CD4-positive, alpha-beta memory T cell (primary cell): ENCODE data around the gene COMMD2. TPM values are rescaled to one million over a fixed set of nuclear protein-coding genes. Genes with fewer than 3 reads are reported as not detected.

Experiments used
- CTCF ChIA-PET: fragments of 350-600 bp; sonication (Branson Sonifier 250); formaldehyde crosslinking; loops from one replicate; lab custom pipeline; 2021; ENCODE audit warnings: inconsistent platforms; ENCODE audit not compliant: partially characterized antibody; lab: Charles Lee
- POLR2A ChIA-PET: fragments of 350-600 bp; sonication (Branson Sonifier 250); formaldehyde crosslinking; loops from one replicate; lab custom pipeline; 2021; ENCODE audit not compliant: partially characterized antibody; lab: Charles Lee
- DNase-seq, 5 donors: peaks; one replicate each; pipeline versions ENCODE4 v3.0.0 to v3.0.0-alpha.2; 2020 to 2022; ENCODE audit warnings: mixed read lengths in 1 of 5
- H3K27ac ChIP-seq: one replicate; pipeline ENCODE4 v1.7.0; 2013; ENCODE audit warnings: low read depth, low read length
- H3K27me3 ChIP-seq: 2 replicates; pipeline ENCODE4 v1.7.0; 2013; ENCODE audit warnings: mild to moderate bottlenecking, low read length, moderate library complexity; ENCODE audit not compliant: insufficient read depth
- H3K36me3 ChIP-seq: 2 replicates; pipeline ENCODE4 v1.7.0; 2013; ENCODE audit warnings: mild to moderate bottlenecking, low read length, moderate library complexity; ENCODE audit not compliant: insufficient read depth
- H3K4me1 ChIP-seq: 2 replicates; pipeline ENCODE4 v1.7.0; 2013; ENCODE audit warnings: mild to moderate bottlenecking, low read length, moderate library complexity; ENCODE audit not compliant: insufficient read depth
- H3K4me3 ChIP-seq, 2 donors: one replicate each; pipeline ENCODE4 v1.7.0; 2013; ENCODE audit warnings: low read length in 2 of 2, mild to moderate bottlenecking in 1 of 2
- H3K9me3 ChIP-seq, 2 donors: one replicate each; pipeline ENCODE4 v1.7.0; 2013; ENCODE audit warnings: low read length in 2 of 2, control low read depth in 1 of 2; ENCODE audit not compliant: control insufficient read depth in 1 of 2
- H3K27ac Mint-ChIP-seq, 7 donors: one replicate each; pipeline ENCODE4 v1.8.0; 2020 to 2021; ENCODE audit warnings: mixed read lengths in 7 of 7, mild to moderate bottlenecking in 6 of 7, inconsistent platforms in 3 of 7, moderate library complexity in 3 of 7
- H3K27me3 Mint-ChIP-seq, 2 donors: one replicate each; pipeline ENCODE4 v1.8.0; 2020 to 2021; ENCODE audit warnings: mixed read lengths in 2 of 2
- H3K36me3 Mint-ChIP-seq, 2 donors: one replicate each; pipeline ENCODE4 v1.8.0; 2020 to 2021; ENCODE audit warnings: mixed read lengths in 2 of 2, inconsistent platforms in 1 of 2, mild to moderate bottlenecking in 1 of 2
- H3K4me1 Mint-ChIP-seq, 4 donors: one replicate each; pipeline ENCODE4 v1.8.0; 2020 to 2021; ENCODE audit warnings: mixed read lengths in 4 of 4, mild to moderate bottlenecking in 1 of 4
- H3K4me3 Mint-ChIP-seq, 8 donors: one replicate each; pipeline ENCODE4 v1.8.0; 2020 to 2021; ENCODE audit warnings: mixed read lengths in 8 of 8, mild to moderate bottlenecking in 7 of 8, moderate library complexity in 6 of 8, inconsistent platforms in 3 of 8
- H3K9me3 Mint-ChIP-seq, 8 donors: one replicate each; pipeline ENCODE4 v1.8.0; 2020 to 2021; ENCODE audit warnings: mixed read lengths in 8 of 8, mild to moderate bottlenecking in 5 of 8, inconsistent platforms in 3 of 8, moderate library complexity in 1 of 8
- intact Hi-C: fragments of 100-400 bp; cut with micrococcal nuclease; formaldehyde crosslinking; loops from one replicate; pipeline ENCODE4 v1.15.1; 2023
- polyA plus RNA-seq, 2 donors: library from polyadenylated mRNA; unstranded; fragments of 300-500 nt; fragmentation: Illumina TruSeq; gene quantifications; one replicate each; pipeline ENCODE4 v1.2.3, GENCODE V29; 2021
- total RNA-seq, 2 experiments: library from RNA; stranded (reverse); gene quantifications; one replicate each; pipeline ENCODE4 v1.2.3, GENCODE V29; 2021

The COMMD2 gene
- total and polyA plus RNA-seq, 4 experiments from 2014 or later, result 38.0 to 60.0 (median 50.1) TPM

GRCh38 chr3:149706905-149707304 lies 45.4 kb downstream of the COMMD2 start:
- Mint-ChIP-seq H3K27me3 (no peaks in the 10 kb centered on the region), H3K4me1 (peaks cover 2 to 3% (median 3%) of the 10 kb centered on the region in 4 donors), H3K36me3 (no peaks in the 10 kb centered on the region), H3K4me3 (no peak overlapping the region), H3K9me3 (peaks cover 0 to 2% (median 0%) of the 10 kb centered on the region in 8 donors), H3K27ac (no peak overlapping the region)
- Histone ChIP-seq H3K9me3 (no peaks in the 10 kb centered on the region), H3K4me3 (no peak overlapping the region), H3K27me3 (no peaks in the 10 kb centered on the region), H3K27ac (no peak overlapping the region), H3K36me3 (no peaks in the 10 kb centered on the region), H3K4me1 (no peaks in the 10 kb centered on the region)
- no peak for DNase-seq
- ChIA-PET CTCF (no interaction called here), POLR2A (no interaction called here)
- intact Hi-C loops, result no loop called here

GRCh38 chr3:149705416-149705815 lies 46.9 kb downstream of the COMMD2 start:
- Histone ChIP-seq H3K4me1 (peaks cover 7% of the 10 kb centered on the region), H3K4me3 (no peak overlapping the region), H3K9me3 (no peaks in the 10 kb centered on the region), H3K36me3 (no peaks in the 10 kb centered on the region), H3K27me3 (no peaks in the 10 kb centered on the region), H3K27ac (no peak overlapping the region)
- peaks cover 6 to 15% (median 9%) of the 10 kb centered on the region in 4 donors for H3K4me1 Mint-ChIP-seq
- peak overlapping the region in 1 of 7 donors; percentile 5 for H3K27ac Mint-ChIP-seq
- peaks cover 0 to 2% (median 0%) of the 10 kb centered on the region in 8 donors for H3K9me3 Mint-ChIP-seq
- intact Hi-C loops, result no loop called here
- H3K4me3 Mint-ChIP-seq, result no peak overlapping the region
- no peak for DNase-seq
- H3K27me3 Mint-ChIP-seq, result no peaks in the 10 kb centered on the region
- CTCF ChIA-PET, result no interaction called here
- POLR2A ChIA-PET, result no interaction called here
- H3K36me3 Mint-ChIP-seq, result no peaks in the 10 kb centered on the region

DNA sequence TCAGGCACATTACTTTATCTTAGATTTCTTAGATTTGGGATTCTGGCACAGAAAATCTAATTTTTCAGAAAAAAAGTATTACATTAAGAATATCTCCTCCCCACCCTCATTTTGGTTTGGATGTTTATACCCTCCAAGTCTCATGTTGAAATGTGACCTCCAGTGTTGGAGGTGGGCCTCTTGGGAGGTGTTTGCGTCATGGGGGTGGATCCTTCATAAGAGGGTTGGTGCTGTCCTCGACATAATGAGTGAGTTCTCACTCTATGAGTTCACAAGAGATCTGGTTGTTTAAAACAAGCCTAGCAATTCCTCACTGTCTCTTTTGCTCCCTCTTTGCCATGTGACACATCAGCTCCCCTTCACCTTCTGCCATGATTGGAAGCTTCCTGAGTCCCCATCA lies 48.8 kb downstream of the COMMD2 start:
- Mint-ChIP-seq H3K27me3 (no peaks in the 10 kb centered on the region), H3K36me3 (no peaks in the 10 kb centered on the region), H3K9me3 (peaks cover 2 to 13% (median 8%) of the 10 kb centered on the region in 8 donors), H3K4me3 (peak overlapping the region in 1 of 8 donors; percentile 17), H3K27ac (no peak overlapping the region), H3K4me1 (peaks cover 6 to 15% (median 9%) of the 10 kb centered on the region in 4 donors)
- ChIA-PET CTCF (interaction anchor here (1.5 to 1.7 kb wide), 2 partner anchors 49 to 208 kb away, joined by 3 to 4 read pairs; no protein-coding TSS in a partner anchor), POLR2A (no interaction called here)
- no peaks in the 10 kb centered on the region for H3K36me3 ChIP-seq
- no peak overlapping the region for H3K27ac ChIP-seq
- H3K27me3 ChIP-seq, result no peaks in the 10 kb centered on the region
- peaks cover 7% of the 10 kb centered on the region for H3K4me1 ChIP-seq
- no peak overlapping the region for H3K4me3 ChIP-seq
- intact Hi-C loops, result no loop called here
- no peak for DNase-seq
- H3K9me3 ChIP-seq, result peaks cover 0 to 5% of the 10 kb centered on the region in 2 donors

GRCh38 chr3:149702691-149703441 lies 49.4 kb downstream of the COMMD2 start:
- DNase-seq, result no peak
- Mint-ChIP-seq H3K27me3 (no peaks in the 10 kb centered on the region), H3K4me3 (peak overlapping the region in 1 of 8 donors; percentile 35), H3K27ac (peak overlapping the region in 2 of 7 donors; percentile 25 to 66), H3K36me3 (no peaks in the 10 kb centered on the region), H3K4me1 (peaks cover 6 to 15% (median 9%) of the 10 kb centered on the region in 4 donors), H3K9me3 (peaks cover 0 to 19% (median 10%) of the 10 kb centered on the region in 8 donors)
- peaks cover 7% of the 10 kb centered on the region for H3K4me1 ChIP-seq
- peaks cover 0 to 5% of the 10 kb centered on the region in 2 donors for H3K9me3 ChIP-seq
- POLR2A ChIA-PET, result no interaction called here
- H3K36me3 ChIP-seq, result no peaks in the 10 kb centered on the region
- intact Hi-C loops, result no loop called here
- H3K27ac ChIP-seq, result no peak overlapping the region
- H3K27me3 ChIP-seq, result no peaks in the 10 kb centered on the region
- H3K4me3 ChIP-seq, result no peak overlapping the region
- CTCF ChIA-PET, result interaction anchor here (1.5 to 1.7 kb wide), 2 partner anchors 50 to 207 kb away, joined by 3 to 4 read pairs; no protein-coding TSS in a partner anchor

DNA sequence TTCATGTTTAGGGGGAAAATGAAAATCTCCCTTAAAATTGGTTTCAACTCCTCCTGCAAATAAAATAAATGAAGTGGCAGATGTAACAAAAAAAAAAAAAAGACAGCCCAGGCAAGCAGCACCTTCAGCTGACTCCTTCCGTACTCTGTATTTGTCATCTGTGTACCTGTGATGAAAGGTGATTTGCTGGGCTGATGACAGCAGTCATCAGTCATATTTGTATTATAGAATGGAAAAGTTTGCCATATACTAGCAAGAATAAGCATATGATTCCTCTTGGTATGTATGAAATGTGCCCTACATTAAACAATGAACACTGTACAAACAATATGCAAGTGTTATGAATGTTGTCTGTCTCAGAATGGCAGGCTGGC lies 50.3 kb downstream of the COMMD2 start:
- intact Hi-C loops, result no loop called here
- Mint-ChIP-seq H3K36me3 (no peaks in the 10 kb centered on the region), H3K4me1 (peaks cover 6 to 15% (median 9%) of the 10 kb centered on the region in 4 donors), H3K27ac (peak overlapping the region; percentile 0 to 90 (median 84)), H3K9me3 (peaks cover 0 to 24% (median 14%) of the 10 kb centered on the region in 8 donors), H3K4me3 (peak overlapping the region; percentile 84 to 93 (median 87)), H3K27me3 (no peaks in the 10 kb centered on the region)
- POLR2A ChIA-PET, result no interaction called here
- Histone ChIP-seq H3K27me3 (no peaks in the 10 kb centered on the region), H3K9me3 (peaks cover 0 to 5% of the 10 kb centered on the region in 2 donors), H3K4me3 (peak overlapping the region in 1 of 2 donors; percentile 43), H3K4me1 (peaks cover 7% of the 10 kb centered on the region), H3K36me3 (no peaks in the 10 kb centered on the region), H3K27ac (peak overlapping the region; percentile 15)
- DNase-seq, result peak in 1 of 5 donors; percentile 5
- CTCF ChIA-PET, result no interaction called here

DNA sequence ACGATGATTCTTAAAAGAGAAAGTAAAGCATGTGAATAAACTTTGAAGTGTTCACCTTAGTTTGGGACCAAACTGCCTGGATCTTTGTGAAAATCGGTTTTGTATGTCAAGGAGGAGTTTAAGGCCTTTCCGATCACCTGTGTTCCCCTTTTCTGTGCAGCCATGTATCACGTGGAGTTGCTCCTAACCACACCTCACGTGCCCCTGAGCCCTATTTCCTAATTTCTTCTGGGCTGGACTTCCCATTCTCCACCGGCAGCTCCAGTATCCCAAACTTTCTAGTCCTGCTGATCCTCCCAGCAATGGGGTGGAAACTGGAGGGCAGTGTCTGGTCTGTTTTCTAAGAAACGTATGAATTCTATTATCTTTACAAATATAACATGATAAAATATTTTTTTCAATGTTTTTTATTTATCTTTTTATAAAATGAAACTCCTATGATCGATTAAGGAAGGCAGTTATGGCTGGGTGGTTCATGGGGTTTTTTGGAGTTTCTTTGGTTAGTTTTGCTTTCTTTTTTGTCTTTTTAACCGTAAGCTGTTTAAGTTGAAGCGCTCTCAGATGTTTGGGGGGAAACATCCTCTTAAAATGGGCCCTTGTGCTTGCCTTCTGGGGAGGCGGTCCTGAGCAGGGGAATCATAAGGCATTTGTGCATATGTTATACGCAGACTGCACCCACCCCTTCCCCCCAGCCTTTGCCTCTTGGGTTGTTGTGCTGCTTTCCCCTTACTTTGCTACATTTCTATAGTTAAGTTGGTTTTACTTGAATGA lies 50.9 kb downstream of the COMMD2 start:
- CTCF ChIA-PET, result interaction anchor here (0.9 kb wide), 1 partner anchor 14 kb away, joined by 3 read pairs; no protein-coding TSS in a partner anchor
- H3K4me3 ChIP-seq, result peak overlapping the region in 1 of 2 donors; percentile 43
- intact Hi-C loops, result no loop called here

More for the DNA sequence above, 50.9 kb downstream of the COMMD2 start:
- Mint-ChIP-seq H3K27ac (peak overlapping the region; percentile 0 to 94 (median 87)), H3K9me3 (peaks cover 0 to 24% (median 14%) of the 10 kb centered on the region in 8 donors), H3K36me3 (no peaks in the 10 kb centered on the region), H3K27me3 (no peaks in the 10 kb centered on the region), H3K4me3 (peak overlapping the region; percentile 84 to 93 (median 87)), H3K4me1 (peaks cover 6 to 15% (median 9%) of the 10 kb centered on the region in 4 donors)
- DNase-seq, result peak in 4 of 5 donors; percentile 11 to 29 (median 23)
- Histone ChIP-seq H3K36me3 (no peaks in the 10 kb centered on the region), H3K4me1 (peaks cover 7% of the 10 kb centered on the region), H3K27ac (peak overlapping the region; percentile 15), H3K27me3 (no peaks in the 10 kb centered on the region), H3K9me3 (peaks cover 0 to 5% of the 10 kb centered on the region in 2 donors)
- POLR2A ChIA-PET, result no interaction called here
